HG03432 (cell line): ENCODE results near the gene BRK1.
"Not testable (repeated sequence)": the region's sequence is repeated elsewhere in the genome, so short reads cannot be mapped to it uniquely, and the experiment has no call there.

Source experiments
- ATAC-seq: cut with Tn5 transposase; IDR thresholded peaks from one replicate; pipeline ENCODE4 v1.9.1; 2021; ENCODE audit warnings: mild to moderate bottlenecking, moderate library complexity; ENCODE audit not compliant: unreplicated experiment

BRK1 gene

GRCh38 chr3:10176150-10176549 is 60.7 kb downstream of the BRK1 start:
- ATAC-seq: not testable (repeated sequence)
